ENCODE data around the gene SPIRE2.

GRCh38 chr16:89881368-89881730 is 53.1 kb downstream of the SPIRE2 start:
- no peak for TF ChIP-seq CTCF (IDR thresholded peaks at IDR 0.05)
- no peak for TF ChIP-seq POLR2A (IDR thresholded peaks at IDR 0.05)
